Measurements from ENCODE around the gene PLD4.

GRCh38 chr14:104881369-104881979 is 43.2 kb upstream of the PLD4 start:
- TF ChIP-seq CTCF (conservative IDR thresholded peaks at IDR 0.05; ENCODE audit: low read depth in 2 of 2) (no peak), EZH2phosphoT487 (IDR thresholded peaks at IDR 0.05; ENCODE audit: unreplicated experiment) (no peak), EZH2 (IDR thresholded peaks at IDR 0.05; ENCODE audit: low read depth, unreplicated experiment) (no peak)
